ENCODE results near the gene MEF2D. TPM values are rescaled to one million over a fixed set of nuclear protein-coding genes. Genes with fewer than 3 reads are reported as not detected.

Gene MEF2D
- total RNA-seq, 1 donor from 2014 or later, result 4.9 TPM

DNA sequence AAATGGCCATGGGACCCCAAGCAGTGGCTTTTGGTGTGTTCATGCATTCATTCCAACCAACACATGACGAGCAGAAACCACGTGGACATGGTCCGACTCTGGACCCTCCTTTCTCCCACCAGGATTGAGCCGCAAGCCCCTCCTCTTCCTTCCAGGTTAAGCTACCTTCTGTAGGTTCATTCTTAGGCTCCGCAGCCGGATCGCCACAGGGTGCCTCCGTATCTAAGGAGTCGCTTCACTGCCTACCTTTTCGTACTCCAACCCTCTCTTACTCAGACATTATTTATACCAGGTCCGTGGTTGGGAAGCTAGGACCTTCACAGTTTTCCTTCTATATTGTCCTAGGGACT, 67.9 kb downstream of the MEF2D start:
- DNase-seq (ENCODE audit: low spot score in 2 of 2) (no peak), FAIRE-seq (no peak)

DNA sequence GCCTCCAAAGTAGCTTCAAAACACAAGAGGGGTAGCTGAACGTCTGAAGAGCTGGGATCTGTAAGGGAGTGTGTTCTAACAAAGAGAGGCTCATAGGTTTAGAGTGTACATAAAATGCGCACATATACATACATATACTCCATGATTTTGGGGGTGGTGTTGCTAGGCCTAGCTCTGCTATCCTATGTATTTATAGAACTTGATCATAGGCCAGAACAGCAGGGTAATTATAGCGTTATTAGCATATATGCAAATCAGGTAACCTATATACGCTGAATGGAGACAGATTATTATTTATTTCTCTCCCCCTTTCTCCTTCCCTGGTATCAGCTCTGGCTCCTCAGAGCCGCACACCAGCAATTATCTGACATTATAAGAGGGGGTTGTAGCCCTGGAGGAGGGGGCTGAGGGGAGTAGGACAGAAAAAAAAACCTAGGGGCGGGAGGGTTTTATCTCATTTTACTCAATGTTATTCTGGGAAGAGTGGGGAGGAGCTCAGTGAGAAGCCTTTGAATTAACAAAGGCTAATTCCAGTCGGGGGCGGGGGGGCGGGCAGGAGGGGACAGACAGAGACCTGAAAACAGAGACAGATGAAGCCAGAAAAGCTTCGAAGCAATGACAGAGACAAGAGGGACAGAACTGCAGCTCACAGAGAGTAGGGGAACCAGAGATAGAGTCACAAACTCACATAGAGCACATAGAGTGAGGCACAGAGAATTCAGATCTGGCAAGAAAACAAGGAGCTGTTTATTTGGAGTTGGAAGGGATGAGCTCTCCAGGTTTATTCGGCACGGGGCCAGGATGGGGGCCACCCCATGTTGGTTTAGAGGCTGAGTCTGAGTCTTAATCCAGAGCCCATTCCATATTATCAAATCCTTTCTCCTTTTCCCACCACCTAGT, 68.6 kb downstream of the MEF2D start:
- FAIRE-seq (no peak), DNase-seq (ENCODE audit: low spot score in 2 of 2) (no peak)

DNA sequence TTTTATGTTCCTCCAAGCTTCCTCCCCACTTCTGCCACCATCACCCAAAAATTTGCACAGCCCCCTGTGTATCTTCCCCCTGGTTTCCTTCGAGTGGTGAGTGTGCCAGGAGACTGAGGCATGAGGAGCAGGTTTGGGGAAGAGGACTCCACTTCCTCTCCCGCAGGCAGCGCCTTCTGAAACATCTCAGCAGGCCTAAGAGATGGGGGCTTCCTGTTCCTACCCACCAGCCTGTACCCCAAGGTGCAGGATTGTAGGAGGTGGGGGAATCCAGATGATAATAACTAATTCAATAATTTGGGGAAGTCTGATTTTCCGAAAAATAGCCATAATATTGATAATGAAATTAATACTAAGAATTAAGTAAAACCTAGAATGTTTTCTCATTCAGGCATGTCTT, 69.2 kb downstream of the MEF2D start:
- DNase-seq (ENCODE audit: low spot score in 2 of 2) (no peak), FAIRE-seq (no peak)

DNA sequence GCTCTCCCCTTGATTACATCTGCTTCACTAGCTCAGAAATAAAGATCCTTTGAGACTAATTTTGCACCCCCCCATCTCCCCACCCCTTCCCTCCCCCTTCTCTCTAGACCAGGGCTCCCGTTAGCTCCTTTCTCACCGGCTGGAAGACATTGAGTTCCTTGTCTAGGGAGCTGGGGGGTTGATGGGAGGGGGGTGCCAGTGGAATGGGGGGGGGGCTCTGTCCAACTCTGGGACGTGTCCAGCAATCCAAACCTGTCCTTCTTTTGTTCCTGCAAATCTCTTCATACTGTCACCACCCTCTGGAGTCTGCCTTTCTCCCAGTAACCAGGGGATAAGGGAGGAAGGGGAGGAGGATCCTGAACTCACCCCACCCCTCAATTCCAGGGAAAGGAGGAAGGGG, 69.7 kb downstream of the MEF2D start:
- DNase-seq (ENCODE audit: low spot score in 2 of 2), result no peak
- FAIRE-seq, result no peak

- no peak for FAIRE-seq
- no peak for DNase-seq (ENCODE audit: low spot score in 2 of 2)
Measured at GRCh38 chr1:156430303-156430702, 70.3 kb downstream of the MEF2D start.

DNA sequence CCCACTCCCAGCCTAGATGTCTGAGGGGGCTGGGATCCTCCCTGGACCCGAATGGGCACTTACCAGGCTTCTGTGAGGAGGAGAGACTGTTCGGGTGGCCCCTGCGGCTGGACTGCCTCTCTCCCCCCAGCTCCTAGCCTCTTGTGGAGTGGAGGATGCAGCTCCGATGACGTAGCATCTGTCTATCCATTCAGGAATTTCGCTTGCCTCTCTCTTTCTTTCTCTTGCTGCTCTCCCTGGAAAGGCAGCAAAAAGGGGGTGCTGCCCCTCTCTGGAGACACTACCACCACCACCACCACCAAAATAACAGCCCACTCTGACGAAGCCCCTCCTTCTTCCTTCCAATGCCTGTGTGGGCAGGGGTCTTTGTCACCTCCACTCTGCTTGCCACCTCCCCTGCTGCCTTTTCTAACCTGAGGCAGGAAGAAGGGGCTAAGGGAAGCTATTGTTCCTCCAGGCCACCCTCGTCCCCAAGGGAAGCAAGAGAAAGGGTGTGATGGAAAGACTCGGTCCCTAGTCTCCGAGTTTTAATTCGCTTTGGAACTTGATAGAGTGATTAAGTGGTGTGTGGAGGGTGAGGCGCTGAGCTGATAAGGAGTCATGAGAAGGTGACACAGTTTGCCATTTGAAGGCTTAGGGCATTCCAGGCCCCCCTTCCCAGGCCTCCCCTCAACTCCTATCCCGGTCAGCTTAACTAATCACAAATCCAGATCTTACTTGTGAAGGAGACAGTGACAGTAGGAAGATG, 71.1 kb downstream of the MEF2D start:
- no peak for FAIRE-seq
- no peak for DNase-seq (ENCODE audit: low spot score in 2 of 2)

DNA sequence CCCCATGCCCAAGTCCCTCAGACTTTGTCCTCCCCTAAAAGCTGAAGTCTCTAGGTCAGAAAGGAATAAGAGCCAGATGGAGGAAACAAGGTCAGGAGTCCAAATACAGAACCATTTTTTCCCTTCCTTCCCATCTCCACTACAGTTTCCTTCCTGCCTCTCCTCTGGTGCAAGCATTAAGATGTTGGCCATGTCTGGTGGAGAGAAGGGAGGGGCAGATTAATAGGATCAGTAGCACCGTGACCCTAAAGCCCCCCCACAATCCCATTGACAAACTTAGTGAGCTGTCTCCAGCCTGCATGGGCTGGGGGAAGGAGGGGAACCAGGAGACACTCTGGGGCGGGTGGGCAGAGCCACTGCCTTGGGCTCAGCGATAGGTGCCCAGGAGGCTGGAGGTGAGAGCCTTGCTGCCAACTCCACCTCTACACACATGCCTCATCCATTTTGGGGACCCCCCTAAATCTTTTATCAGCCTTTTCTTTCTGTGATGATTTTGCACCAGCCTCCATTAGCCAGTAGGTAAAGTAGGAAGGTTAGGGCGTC, 71.8 kb downstream of the MEF2D start:
- FAIRE-seq (no peak), DNase-seq (ENCODE audit: low spot score in 2 of 2) (no peak)

GRCh38 chr1:156427957-156428356, 72.6 kb downstream of the MEF2D start:
- DNase-seq (ENCODE audit: low spot score in 2 of 2) (no peak), FAIRE-seq (no peak)

DNA sequence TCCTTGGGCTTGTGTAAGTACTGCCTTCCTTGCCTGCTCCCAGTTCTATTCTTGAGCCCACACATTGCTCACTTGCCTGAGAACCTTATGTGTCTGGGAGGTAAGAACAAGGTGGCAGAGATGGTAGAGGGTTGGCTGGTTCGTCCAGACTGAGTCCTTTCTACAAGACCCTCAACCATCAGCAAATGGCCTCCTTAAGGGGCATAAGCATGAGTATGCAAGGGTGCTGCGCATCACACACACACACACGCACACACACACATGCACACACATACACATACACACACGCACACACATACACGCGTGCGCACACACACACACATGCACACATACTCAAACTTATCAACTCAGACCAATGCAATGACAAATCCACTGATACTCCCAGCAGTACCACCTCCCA, 74.6 kb downstream of the MEF2D start:
- DNase-seq (ENCODE audit: low spot score in 2 of 2) (no peak), FAIRE-seq (no peak)

GRCh38 chr1:156424806-156425432, 75.7 kb downstream of the MEF2D start:
- FAIRE-seq (no peak), DNase-seq (ENCODE audit: low spot score in 2 of 2) (no peak)

GRCh38 chr1:156423422-156424352, 76.9 kb downstream of the MEF2D start:
- DNase-seq (ENCODE audit: low spot score in 2 of 2) (no peak), FAIRE-seq (no peak)

- no peak for FAIRE-seq
- no peak for DNase-seq (ENCODE audit: low spot score in 2 of 2)
Measured at GRCh38 chr1:156422602-156423091, 77.9 kb downstream of the MEF2D start.

DNA sequence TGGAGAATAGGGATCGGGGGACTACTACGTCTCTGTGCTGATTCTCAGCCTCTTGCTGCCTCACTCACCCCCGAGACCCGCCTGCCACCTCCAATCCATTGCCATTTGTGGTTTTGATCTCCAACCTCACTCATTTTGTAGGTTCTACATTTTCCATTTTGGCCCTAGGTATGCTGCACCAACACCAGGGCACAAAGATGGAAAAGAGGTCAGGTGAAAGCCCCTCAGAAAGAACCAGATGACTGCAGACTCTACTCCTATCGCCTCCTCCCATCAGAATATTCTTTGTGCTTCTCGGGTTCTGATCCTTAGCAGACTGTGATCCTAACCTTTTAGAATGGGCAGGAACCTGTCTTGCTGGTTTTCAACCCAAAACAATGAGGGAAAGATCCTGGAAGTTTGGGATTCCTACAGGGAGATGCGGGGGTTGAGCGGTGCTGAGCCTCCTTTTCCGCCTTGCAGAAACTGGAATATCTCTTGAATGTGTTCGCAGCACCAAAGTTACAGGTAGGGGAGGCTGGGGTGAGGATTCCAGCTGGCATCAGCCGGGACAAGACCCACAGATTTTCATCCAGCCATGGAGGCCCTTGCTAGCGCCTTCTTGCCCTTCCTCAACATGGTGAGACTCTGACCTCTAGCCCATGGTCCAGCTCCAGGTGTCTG, 78.5 kb downstream of the MEF2D start:
- FAIRE-seq (no peak), DNase-seq (ENCODE audit: low spot score in 2 of 2) (no peak)

- no peak for FAIRE-seq
- peak; percentile 94 to 96 for DNase-seq (ENCODE audit: low spot score in 2 of 2)
Measured at GRCh38 chr1:156421062-156421938, 79.3 kb downstream of the MEF2D start.

DNA sequence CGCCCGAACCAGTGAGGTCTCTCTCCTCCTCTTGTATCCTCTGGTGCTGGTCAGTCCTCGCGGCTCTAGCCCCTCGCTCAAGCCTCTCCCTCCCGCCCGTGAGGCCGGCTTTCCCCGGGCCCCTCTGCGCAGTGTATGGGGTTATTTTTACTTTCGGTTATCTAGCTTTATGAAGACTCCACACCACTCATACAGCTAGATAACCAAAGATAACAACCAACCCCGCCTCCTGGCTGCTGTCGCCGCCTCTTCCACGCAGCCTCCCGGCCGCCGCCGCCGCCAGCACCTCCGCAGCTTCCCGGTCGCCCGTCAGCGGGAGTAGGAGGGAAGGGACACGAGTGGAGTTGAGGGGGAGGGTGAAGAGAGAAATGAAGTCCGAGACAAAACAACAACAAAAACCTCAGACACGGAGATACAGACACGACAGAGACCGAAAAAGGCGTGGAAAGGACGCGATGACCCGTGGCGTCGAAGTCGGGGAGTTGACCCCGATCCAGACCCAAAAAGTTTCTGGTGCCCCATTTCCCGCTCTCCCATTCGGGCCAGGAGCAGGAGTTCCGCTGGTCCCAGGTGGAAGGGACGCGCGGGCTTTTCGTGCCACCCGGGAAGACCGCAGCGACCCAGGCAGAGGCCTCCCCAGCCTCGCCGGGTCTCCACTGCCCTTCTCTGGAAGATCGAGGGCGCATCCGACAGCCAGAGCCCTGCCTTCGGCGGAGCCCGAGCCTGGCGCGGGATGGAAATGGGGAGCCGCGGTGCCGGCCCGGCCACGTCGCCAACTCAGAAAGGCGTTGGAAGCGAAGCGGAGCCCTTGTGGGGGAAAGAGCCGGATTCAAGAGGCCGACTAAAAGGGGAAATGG, 80.1 kb downstream of the MEF2D start:
- FAIRE-seq, result no peak
- DNase-seq (ENCODE audit: low spot score in 2 of 2), result no peak

GRCh38 chr1:156419854-156420204, 80.7 kb downstream of the MEF2D start:
- DNase-seq (ENCODE audit: low spot score in 2 of 2), result no peak
- FAIRE-seq, result no peak

DNA sequence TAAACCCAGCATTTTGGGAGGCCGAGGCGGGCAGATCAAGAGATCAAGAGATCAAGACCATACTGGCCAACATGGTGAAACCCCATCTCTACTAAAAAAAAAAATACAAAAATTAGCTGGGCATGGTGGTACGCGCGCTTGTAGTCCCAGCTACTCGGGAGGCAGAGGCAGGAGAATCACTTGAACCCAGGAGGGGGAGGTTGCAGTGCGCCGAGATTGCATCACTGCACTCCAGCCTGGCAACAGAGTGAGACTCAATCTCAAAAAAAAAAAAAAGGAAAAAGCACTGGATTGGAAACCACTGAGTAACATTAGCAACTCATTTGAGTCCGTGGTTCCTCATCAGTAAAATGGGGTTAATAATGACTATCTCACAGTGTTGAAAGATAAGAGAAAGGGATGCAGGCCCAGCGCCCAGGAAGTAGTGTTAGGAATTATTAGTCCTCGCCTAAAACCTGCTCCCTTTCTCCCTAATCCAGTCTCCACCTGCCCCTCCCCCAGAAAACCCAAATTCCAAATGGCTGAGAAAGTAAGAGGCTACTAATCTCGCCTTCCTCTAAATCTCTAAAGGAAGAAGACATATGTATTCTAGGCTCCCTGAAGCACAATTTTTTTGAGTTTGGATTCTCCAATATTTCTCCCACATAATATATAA, 82.0 kb downstream of the MEF2D start:
- no peak for DNase-seq (ENCODE audit: low spot score in 2 of 2)
- no peak for FAIRE-seq

Measured in frontal cortex (tissue), 4 donors.